ENCODE data around the gene ANKRD2.

DNA sequence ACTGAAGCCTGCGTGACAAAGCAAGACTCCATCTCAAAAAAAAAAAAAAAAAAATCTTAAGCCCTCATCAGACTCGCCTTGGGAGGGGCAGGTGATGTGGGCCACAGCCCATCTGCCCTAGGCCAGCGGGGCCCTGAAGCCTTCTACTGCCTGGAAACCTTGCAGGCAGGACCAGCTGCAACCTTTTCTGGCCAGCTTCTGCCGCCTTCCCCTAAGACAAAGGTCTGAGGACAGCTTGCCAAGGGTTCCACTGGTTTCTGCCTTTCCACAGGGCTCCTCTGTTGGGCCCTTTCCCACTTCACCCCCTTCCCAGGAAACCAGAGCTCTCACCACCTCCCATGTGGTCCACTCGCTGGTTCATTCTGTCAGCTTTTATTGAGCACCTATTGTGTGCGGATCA lies 38.7 kb upstream of the ANKRD2 start:
- TF ChIP-seq CTCF (conservative IDR thresholded peaks at IDR 0.05; ENCODE audit: low read length): no peak
- no peak for TF ChIP-seq EZH2phosphoT487 (IDR thresholded peaks at IDR 0.05; ENCODE audit: borderline replicate concordance)

Measured in Loucy (cell line).